Stimulated activated CD8-positive, alpha-beta memory T cell treated with anti-CD3 and anti-CD28 coated beads, Interleukin-7, amount 100 ng/mL, for 4 hours (primary cell): ENCODE results near the gene BICC1.
"Not testable (repeated sequence)": the region's sequence is repeated elsewhere in the genome, so short reads cannot be mapped to it uniquely, and the experiment has no call there.

Experiments
- DNase-seq, 2 donors: peaks; one replicate each; pipeline ENCODE4 v3.0.0-alpha.2; 2020; ENCODE audit warnings: low read depth in 2 of 2

Gene BICC1

GRCh38 chr10:58565271-58565670 lies 52.6 kb downstream of the BICC1 start:
- no peak for DNase-seq

- no peak for DNase-seq
Measured at GRCh38 chr10:58567652-58568051, 55.0 kb downstream of the BICC1 start.

- no peak for DNase-seq
Measured at GRCh38 chr10:58568428-58568935, 55.8 kb downstream of the BICC1 start.

GRCh38 chr10:58570307-58570723 lies 57.6 kb downstream of the BICC1 start:
- no peak for DNase-seq

- DNase-seq: no peak
Measured at GRCh38 chr10:58570979-58571378, 58.3 kb downstream of the BICC1 start.

DNA sequence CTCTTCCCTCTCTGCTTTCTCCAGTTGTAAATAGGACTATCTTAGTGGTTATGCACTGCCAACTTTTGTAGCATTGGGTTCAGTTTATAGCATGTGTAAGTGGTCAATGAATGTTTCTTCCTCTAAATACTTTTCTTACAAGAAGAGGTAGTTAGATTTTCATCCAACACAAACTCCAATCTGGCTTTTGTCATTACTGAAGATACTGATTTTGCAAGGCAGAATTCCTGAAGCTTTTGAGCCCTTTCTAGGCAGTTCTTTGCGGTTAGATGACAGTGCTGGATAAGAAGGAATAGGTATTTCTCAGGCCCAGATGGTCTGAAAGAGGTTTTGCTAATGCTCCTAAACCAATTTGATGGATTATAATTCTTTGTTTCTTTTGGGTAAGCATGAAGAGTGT lies 60.5 kb downstream of the BICC1 start:
- DNase-seq: no peak

DNA sequence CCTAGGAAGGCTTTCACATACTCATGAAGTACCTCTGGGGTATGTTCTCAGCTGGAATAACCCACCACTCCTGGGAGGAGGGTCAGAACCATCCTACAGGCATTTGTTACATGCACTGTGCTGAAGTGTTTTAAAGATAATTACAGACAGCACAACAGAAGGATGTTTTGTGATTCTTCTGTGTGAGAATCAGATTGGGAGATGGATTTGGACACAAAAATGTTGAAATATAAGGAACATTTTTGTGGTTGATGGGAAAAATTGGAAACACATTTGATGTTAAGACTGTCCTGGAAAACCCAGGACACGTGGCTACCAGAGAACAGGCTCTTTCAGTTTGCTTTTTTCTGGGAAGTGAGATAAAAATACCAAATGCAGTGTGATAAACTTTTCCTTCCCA lies 61.4 kb downstream of the BICC1 start:
- DNase-seq: no peak

DNA sequence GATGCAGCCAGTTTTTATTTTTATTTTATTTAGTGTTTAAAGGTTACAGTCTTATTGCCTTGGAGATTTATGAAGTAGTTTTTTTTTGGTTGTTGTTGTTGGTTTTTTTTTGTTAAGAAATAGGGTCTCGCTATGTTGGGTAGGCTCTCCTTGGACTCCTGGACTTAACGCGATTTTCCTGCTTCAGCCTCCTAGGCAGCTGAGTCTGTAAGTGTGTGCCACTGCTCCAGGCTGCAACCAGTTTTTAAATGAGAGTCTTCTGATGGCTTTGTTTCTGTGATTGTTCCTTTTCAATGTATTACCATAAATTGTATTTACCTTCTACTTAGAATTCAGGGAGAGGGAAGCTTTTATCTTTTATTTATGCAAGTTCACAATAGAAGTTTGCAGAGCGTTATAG lies 62.8 kb downstream of the BICC1 start:
- DNase-seq: no peak

- no peak for DNase-seq
Measured at GRCh38 chr10:58576751-58577436, 64.2 kb downstream of the BICC1 start.

DNA sequence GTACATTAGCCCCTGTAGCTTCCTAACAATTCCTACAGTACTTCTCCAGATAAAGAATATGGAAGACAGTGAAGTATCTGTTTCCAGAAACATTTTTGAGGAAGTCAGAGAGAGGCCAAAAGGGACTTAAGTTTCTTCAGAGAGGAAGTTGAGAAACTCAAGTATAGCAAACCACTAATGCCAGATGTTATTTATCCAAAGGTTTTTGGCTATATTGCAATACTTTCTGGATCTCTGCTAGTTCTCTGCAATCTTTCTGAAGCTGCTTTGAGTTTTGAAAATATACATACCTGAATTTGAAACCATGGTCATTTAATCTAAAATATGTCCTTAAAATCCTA lies 64.7 kb downstream of the BICC1 start:
- no peak for DNase-seq

DNA sequence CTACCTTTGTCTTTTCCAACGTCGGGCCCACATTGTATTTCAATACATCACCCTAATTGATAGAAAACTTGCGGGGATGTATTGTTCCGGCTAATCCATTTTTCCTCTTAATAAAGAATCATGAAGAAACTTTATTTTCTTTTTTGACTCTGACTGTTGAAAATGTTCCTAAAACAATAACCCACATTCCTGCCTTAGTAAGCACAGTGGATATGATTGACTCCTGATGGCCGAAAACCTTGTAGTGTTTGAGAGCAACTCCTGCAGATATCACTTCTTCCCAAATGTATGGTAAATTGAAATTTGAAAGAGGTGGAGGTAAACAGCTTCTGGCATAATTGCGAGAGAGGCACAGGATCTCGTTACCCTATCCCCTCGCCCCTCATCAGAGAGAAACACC lies 65.7 kb downstream of the BICC1 start:
- DNase-seq: no peak

GRCh38 chr10:58579011-58579655 lies 66.5 kb downstream of the BICC1 start:
- no peak for DNase-seq

DNA sequence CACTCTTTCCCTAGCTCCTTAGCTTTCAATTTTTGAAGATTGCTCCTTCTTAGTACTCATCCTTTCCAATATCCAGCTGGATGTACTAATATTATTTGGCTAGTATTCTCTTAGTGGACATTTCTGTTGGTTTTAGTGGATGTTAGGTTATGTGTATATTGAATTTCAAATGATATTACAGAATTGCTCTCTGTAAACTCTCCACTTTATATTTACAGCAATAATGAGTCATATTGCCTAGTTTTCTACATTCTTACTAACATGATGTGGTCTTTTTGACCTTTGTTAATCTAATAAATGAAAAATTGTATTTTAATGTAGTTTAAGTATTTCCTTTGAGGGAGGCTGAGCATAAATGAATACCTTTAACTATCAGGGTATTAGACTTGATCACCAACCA lies 69.4 kb downstream of the BICC1 start:
- DNase-seq: no peak

GRCh38 chr10:58585435-58585834 lies 72.8 kb downstream of the BICC1 start:
- DNase-seq: no peak

GRCh38 chr10:58586282-58587245 lies 73.9 kb downstream of the BICC1 start:
- DNase-seq: no peak

GRCh38 chr10:58587676-58588075 lies 75.0 kb downstream of the BICC1 start:
- no peak for DNase-seq

GRCh38 chr10:58588673-58589265 lies 76.1 kb downstream of the BICC1 start:
- DNase-seq: no peak

DNA sequence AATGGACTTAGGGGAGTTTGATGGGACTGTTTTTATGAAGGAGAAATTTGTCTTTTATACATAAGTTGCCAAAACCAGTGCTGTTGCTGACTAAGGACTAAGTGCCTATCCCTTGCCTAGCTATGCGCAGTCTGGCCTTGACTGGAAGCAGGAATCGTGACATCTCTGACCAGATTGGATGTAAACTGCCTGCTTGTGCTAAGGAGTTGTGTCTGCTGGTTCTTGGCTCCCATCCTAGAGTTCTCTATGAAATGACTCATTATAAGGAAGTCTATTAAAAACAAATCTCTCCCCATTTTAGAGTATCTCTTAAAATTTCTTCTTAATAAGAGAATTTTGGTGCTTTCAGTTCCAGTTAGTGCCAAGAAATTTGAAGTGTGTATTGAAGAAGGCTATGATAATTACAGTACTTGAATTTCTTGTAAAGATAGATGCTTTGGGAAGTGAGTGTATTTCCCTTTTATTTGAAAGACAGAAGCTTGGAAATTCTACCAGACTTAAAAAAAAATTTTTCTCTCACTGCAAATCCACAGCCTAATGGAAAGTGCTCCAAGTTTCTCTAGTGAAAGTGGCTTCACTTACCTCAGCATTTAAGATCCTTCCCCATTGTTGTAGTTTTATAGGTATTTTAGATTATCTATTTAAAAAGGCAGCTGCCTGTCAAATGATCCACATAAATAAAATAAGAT lies 77.6 kb downstream of the BICC1 start:
- DNase-seq: no peak

- DNase-seq: no peak
Measured at GRCh38 chr10:58590924-58591323, 78.3 kb downstream of the BICC1 start.

GRCh38 chr10:58593008-58593407 lies 80.3 kb downstream of the BICC1 start:
- DNase-seq: no peak

- DNase-seq: not testable (repeated sequence)
Measured at GRCh38 chr10:58597211-58597610, 84.5 kb downstream of the BICC1 start.
